Adrenal gland (tissue), 12 donors: ENCODE results near the gene PRUNE1. TPM values are rescaled to one million over a fixed set of nuclear protein-coding genes. Genes with fewer than 3 reads are reported as not detected.
A peak's percentile ranks its signal among the peaks of the same experiment; 100 is the strongest.

Source experiments
- DNase-seq, 7 donors: peaks; one replicate each; pipeline ENCODE4 v3.0.0-alpha.2; 2019 to 2020
- H3K27ac ChIP-seq, 5 donors: fragments of 200-600 bp; sonication (generic) in 4 of 5; 1 replicate in 3 of 5; 2 replicates in 2 of 5; pipeline versions ENCODE4 v1.5.1 to v1.8.0; 2016 to 2020; ENCODE audit warnings: mild to moderate bottlenecking in 1 of 5
- H3K27me3 ChIP-seq: fragments of 200-600 bp; 2 replicates; pipeline ENCODE4 v1.8.0; 2021
- H3K36me3 ChIP-seq, 2 donors: fragments of 200-600 bp; replicated peaks in 1 of 2; 1 replicate in 1 of 2; 2 replicates in 1 of 2; pipeline versions ENCODE4 v1.5.1 to v1.8.0; 2018 to 2022
- H3K4me1 ChIP-seq, 2 donors: fragments of 200-600 bp; replicated peaks in 1 of 2; 1 replicate in 1 of 2; 2 replicates in 1 of 2; pipeline versions ENCODE4 v1.5.1 to v1.8.0; 2018 to 2021
- H3K4me3 ChIP-seq, 4 donors: fragments of 200-600 bp; sonication (generic) in 3 of 4; one replicate each; pipeline ENCODE4 v1.5.1; 2016 to 2018
- H3K9me3 ChIP-seq, 3 donors: fragments of 200-600 bp; sonication (generic) in 1 of 3; replicated peaks in 1 of 3; 1 replicate in 2 of 3; 2 replicates in 1 of 3; pipeline versions ENCODE4 v1.5.1 to v1.8.0; 2016 to 2021
- CTCF ChIP-seq, 6 experiments: fragments of 450-650 bp in 4 of 6; fragments of 200-600 bp in 2 of 6; sonication (generic) in 1 of 6; IDR thresholded peaks; 1 replicate in 5 of 6; 2 replicates in 1 of 6; pipeline versions ENCODE4 v1.5.1 to v1.8.0; 2016 to 2021; ENCODE audit warnings: antibody characterized with exemption in 6 of 6, mild to moderate bottlenecking in 2 of 6, moderate library complexity in 1 of 6
- POLR2A ChIP-seq, 2 donors: fragments of 450-650 bp; IDR thresholded peaks; one replicate each; pipeline ENCODE4 v1.6.1; 2017; ENCODE audit warnings: antibody characterized with exemption in 2 of 2, mild to moderate bottlenecking in 2 of 2, moderate library complexity in 1 of 2
- WGBS, 4 donors: extraction: QIAGEN DNeasy Blood & Tissue Kit in 2 of 4; methylation state at CpG; one replicate each; pipeline versions ENCODE4 v1.1.5 to v1.1.7; 2013 to 2017; 5-methylcytosine and 5-hydroxymethylcytosine counted together
- intact Hi-C, 2 donors: fragments of 100-400 bp; cut with DNase I; formaldehyde crosslinking; loops; one replicate each; pipeline versions ENCODE4 v1.14.1 to v1.15.0; 2022 to 2023
- polyA plus RNA-seq, 3 donors: library from polyadenylated mRNA; stranded (reverse); fragments of 200-250 nt in 2 of 3; fragments of 350-450 nt in 1 of 3; fragmentation: Illumina TruSeq in 1 of 3; extraction: RNeasy Lipid Tissue Mini Kit (QIAGEN cat#74804) in 1 of 3; gene quantifications; one replicate each; pipeline ENCODE4 v1.2.3, GENCODE V29; 2013 to 2014
- total RNA-seq, 9 donors: library from RNA; depleted of rRNA in 4 of 9; stranded (reverse); fragments of >200 nt in 4 of 9; fragments of 120-200 nt in 1 of 9; fragmentation: NEBNext Ultra II Directional in 1 of 9; extraction: Animal tissue kit (Norgen Biotek cat#: 25700) in 1 of 9; gene quantifications; one replicate each; pipeline versions ENCODE4 v1.1.0 to v1.2.4, GENCODE V29; 2013 to 2023
- donor health status: healthy with polysubstance abuse.
- donor health status: Bipolar disorder and iron deficiency.
- donor health status: DM: yes; HTN: yes; CAD: no.
- donor health status: DM: no; HTN: no; CAD: no.
- donor health status: DM: no; HTN: no; CAD: no.
- donor health status: DM: yes; HTN: yes; CAD: no.

Gene PRUNE1
- total and polyA plus RNA-seq, 12 donors: 10.2 to 25.7 (median 16.4) TPM

- Histone ChIP-seq H3K27ac (peak within 1 kb of the TSS; percentile 86 to 98 (median 94)), H3K4me3 (peak within 1 kb of the TSS; percentile 92 to 99 (median 96)), H3K36me3 (peaks cover 0 to 12% of the 10 kb centered on the region in 2 donors), H3K4me1 (peaks cover 29 to 30% of the 10 kb centered on the region in 2 donors), H3K9me3 (no peaks in the 10 kb centered on the region), H3K27me3 (no peaks in the 10 kb centered on the region)
- DNase-seq: peak in 6 of 7 donors; percentile 38 to 85 (median 54)
- no peak for TF ChIP-seq CTCF (IDR thresholded peaks at IDR 0.05)
- peak in 1 of 2 donors; percentile 43 for TF ChIP-seq POLR2A (IDR thresholded peaks at IDR 0.05)
- WGBS, 4 donors: 0 to 3% (median 2%) methylated on average over 15 of the region's 15 CpGs
- intact Hi-C loops: no loop called here
Measured at GRCh38 chr1:151060007-151060656, 51.9 kb downstream of the PRUNE1 start, which contains the start of gene MLLT11. Gene MLLT11, plus strand, starts transcription at chr1:151060397. Its CDS starts 6,828 bp downstream, at chr1:151067225.

GRCh38 chr1:151060657-151061421 is 52.6 kb downstream of the PRUNE1 start:
- peaks cover 22 to 30% of the 10 kb centered on the region in 2 donors for H3K4me1 ChIP-seq
- intact Hi-C loops: no loop called here
- H3K9me3 ChIP-seq: no peaks in the 10 kb centered on the region
- H3K27ac ChIP-seq: peak overlapping the region in 2 of 5 donors; percentile 96 to 98
- 65 to 71% (median 67%) methylated on average over 4 of the region's 4 CpGs for WGBS, 4 donors
- no peak for DNase-seq
- peak overlapping the region in 2 of 4 donors; percentile 92 to 94 for H3K4me3 ChIP-seq
- H3K27me3 ChIP-seq: no peaks in the 10 kb centered on the region
- peaks cover 0 to 5% of the 10 kb centered on the region in 2 donors for H3K36me3 ChIP-seq
- no peak for TF ChIP-seq POLR2A (IDR thresholded peaks at IDR 0.05)
- TF ChIP-seq CTCF (IDR thresholded peaks at IDR 0.05): no peak

DNA sequence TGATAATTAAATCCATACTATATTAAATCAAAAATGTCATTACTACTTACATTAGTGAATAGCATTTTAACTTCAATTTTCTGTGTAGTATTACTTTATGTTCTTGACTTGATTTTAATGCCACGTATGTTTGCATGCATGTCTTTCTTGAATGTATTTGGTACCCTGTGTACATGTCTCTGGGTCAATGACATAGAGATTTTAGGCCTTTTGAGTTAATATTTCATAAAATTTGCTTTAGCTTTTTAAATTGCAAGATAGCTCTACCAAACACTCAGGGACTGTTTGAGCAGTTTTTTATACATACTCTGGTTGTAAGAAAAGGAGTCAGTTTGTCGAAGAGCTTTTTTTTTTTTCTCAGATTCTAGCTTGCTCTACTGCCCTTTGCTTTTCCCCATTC is 53.5 kb downstream of the PRUNE1 start:
- intact Hi-C loops: no loop called here
- no peak for DNase-seq
- Histone ChIP-seq H3K36me3 (no peaks in the 10 kb centered on the region), H3K9me3 (no peaks in the 10 kb centered on the region), H3K27ac (peak overlapping the region in 1 of 5 donors; percentile 78), H3K4me1 (peaks cover 13 to 21% of the 10 kb centered on the region in 2 donors), H3K4me3 (no peak overlapping the region), H3K27me3 (no peaks in the 10 kb centered on the region)
- 81 to 86% (median 84%) methylated on average over 2 of the region's 2 CpGs for WGBS, 4 donors
- TF ChIP-seq POLR2A (IDR thresholded peaks at IDR 0.05) (no peak), CTCF (IDR thresholded peaks at IDR 0.05) (no peak)

DNA sequence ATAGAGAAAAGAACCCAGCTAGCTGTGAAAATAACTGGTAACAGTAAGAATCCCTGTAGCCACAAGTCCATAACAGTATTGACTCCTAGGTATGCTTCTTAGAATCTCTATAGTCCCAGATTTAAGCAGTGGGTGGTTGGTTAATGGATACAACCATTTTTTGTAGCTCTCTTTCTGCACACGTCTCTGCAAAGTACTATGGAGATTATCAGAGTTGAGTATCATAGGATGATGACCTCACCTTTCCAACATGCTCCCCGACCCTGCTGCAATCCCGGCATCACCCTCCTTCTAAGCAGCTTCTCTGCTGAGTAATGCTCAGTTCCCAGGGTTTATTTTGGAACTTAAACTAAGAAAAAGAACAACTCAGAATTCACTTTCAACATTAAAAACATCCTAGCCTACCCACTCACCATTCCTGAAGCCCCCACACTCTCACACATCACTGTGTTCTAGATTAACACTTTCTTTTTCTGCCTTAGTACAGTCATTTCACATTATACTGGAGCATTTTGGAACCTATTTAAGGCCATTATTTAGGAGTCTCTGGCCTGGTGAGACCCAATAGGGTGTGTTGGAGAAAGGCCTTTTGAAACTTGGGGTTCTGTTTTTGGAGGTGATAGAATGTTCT is 54.6 kb downstream of the PRUNE1 start:
- Histone ChIP-seq H3K9me3 (no peaks in the 10 kb centered on the region), H3K27me3 (no peaks in the 10 kb centered on the region), H3K4me3 (no peak overlapping the region), H3K27ac (peak overlapping the region in 2 of 5 donors; percentile 71 to 78), H3K36me3 (no peaks in the 10 kb centered on the region), H3K4me1 (peaks cover 4 to 12% of the 10 kb centered on the region in 2 donors)
- WGBS, 4 donors: 40 to 55% (median 50%) methylated on average over 3 of the region's 3 CpGs
- intact Hi-C loops: no loop called here
- peak in 3 of 7 donors; percentile 35 to 62 (median 61) for DNase-seq
- TF ChIP-seq POLR2A (IDR thresholded peaks at IDR 0.05) (peak in 1 of 2 donors; percentile 10), CTCF (IDR thresholded peaks at IDR 0.05) (no peak)
